Measurements from ENCODE around the gene GPATCH3.
"Not testable (repeated sequence)": the region's sequence is repeated elsewhere in the genome, so short reads cannot be mapped to it uniquely, and the experiment has no call there.

Gene GPATCH3

DNA sequence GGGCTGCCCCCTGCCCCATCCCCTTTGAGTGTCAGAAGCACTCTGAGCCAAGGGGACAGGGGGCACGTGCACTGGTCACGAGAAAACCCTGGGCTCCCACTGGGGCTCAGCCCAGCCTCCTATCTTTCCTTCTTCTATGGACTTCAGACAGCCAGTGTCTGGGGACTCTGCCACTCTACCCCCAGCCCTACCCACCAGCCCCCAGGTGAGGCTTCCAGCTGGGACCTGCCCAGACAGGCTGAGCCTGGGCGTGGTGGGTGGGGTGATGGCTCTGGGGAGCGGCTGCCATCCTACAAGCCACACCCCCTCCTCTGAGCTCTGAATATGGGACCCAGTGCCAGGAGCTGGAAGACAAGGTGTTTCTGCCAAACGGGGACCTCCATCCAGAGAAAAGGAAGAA is 45.4 kb downstream of the GPATCH3 start:
- no peak overlapping the region for H3K27ac ChIP-seq (ENCODE audit: low read depth, low read length)
- no peak overlapping the region for H3K9ac ChIP-seq (ENCODE audit: low read depth, low read length)
- no peak overlapping the region for H3K4me3 ChIP-seq (ENCODE audit: low read depth, low read length)
- peaks cover 13% of the 10 kb centered on the region; the same call in 1 of the 2 replicates for H3K4me1 ChIP-seq (ENCODE audit: control insufficient read depth, insufficient read depth, low read length)
- no peaks in the 10 kb centered on the region for H3K9me3 ChIP-seq (ENCODE audit: control insufficient read depth, insufficient read depth, low read length)
- H3K27me3 ChIP-seq (ENCODE audit: control insufficient read depth, insufficient read depth, low read length), result no peaks in the 10 kb centered on the region
- H3K36me3 ChIP-seq (ENCODE audit: control insufficient read depth, insufficient read depth, low read length), result peaks cover 43% of the 10 kb centered on the region

GRCh38 chr1:26853600-26853999 is 46.7 kb downstream of the GPATCH3 start:
- Histone ChIP-seq H3K9ac (ENCODE audit: low read depth, low read length) (no peak overlapping the region), H3K36me3 (ENCODE audit: control insufficient read depth, insufficient read depth, low read length) (peaks cover 56% of the 10 kb centered on the region), H3K4me3 (ENCODE audit: low read depth, low read length) (no peak overlapping the region), H3K9me3 (ENCODE audit: control insufficient read depth, insufficient read depth, low read length) (no peaks in the 10 kb centered on the region), H3K27me3 (ENCODE audit: control insufficient read depth, insufficient read depth, low read length) (no peaks in the 10 kb centered on the region), H3K27ac (ENCODE audit: low read depth, low read length) (no peak overlapping the region), H3K4me1 (ENCODE audit: control insufficient read depth, insufficient read depth, low read length) (peaks cover 13% of the 10 kb centered on the region; the same call in 1 of the 2 replicates)

DNA sequence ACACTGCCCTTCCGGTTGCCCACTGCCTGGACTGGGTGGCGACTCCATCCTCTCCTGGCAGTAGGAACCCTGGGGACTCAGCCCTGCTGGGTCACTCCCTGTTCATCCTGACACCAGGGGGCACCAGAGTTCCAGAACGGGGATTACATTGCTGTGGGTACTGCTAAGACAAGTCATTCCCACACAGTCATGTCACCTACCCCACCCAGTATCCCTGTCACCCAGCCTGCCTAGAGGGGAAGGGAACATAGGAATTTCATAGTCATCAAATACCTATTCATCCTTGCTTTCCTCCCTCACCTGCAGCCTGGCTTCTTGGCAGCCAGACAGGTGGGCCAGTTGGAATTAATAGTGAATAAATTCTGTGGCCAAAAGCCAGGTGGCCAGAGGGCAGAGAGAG is 47.1 kb downstream of the GPATCH3 start:
- Histone ChIP-seq H3K9me3 (ENCODE audit: control insufficient read depth, insufficient read depth, low read length) (no peaks in the 10 kb centered on the region), H3K27ac (ENCODE audit: low read depth, low read length) (no peak overlapping the region), H3K27me3 (ENCODE audit: control insufficient read depth, insufficient read depth, low read length) (no peaks in the 10 kb centered on the region), H3K4me3 (ENCODE audit: low read depth, low read length) (no peak overlapping the region), H3K36me3 (ENCODE audit: control insufficient read depth, insufficient read depth, low read length) (peaks cover 58% of the 10 kb centered on the region), H3K4me1 (ENCODE audit: control insufficient read depth, insufficient read depth, low read length) (peaks cover 13% of the 10 kb centered on the region; the same call in 1 of the 2 replicates), H3K9ac (ENCODE audit: low read depth, low read length) (no peak overlapping the region)

GRCh38 chr1:26852701-26853100 is 47.6 kb downstream of the GPATCH3 start:
- Histone ChIP-seq H3K4me3 (ENCODE audit: low read depth, low read length) (no peak overlapping the region), H3K9ac (ENCODE audit: low read depth, low read length) (no peak overlapping the region), H3K27me3 (ENCODE audit: control insufficient read depth, insufficient read depth, low read length) (no peaks in the 10 kb centered on the region), H3K36me3 (ENCODE audit: control insufficient read depth, insufficient read depth, low read length) (peaks cover 58% of the 10 kb centered on the region), H3K4me1 (ENCODE audit: control insufficient read depth, insufficient read depth, low read length) (peaks cover 13% of the 10 kb centered on the region; the same call in 1 of the 2 replicates), H3K27ac (ENCODE audit: low read depth, low read length) (no peak overlapping the region), H3K9me3 (ENCODE audit: control insufficient read depth, insufficient read depth, low read length) (no peaks in the 10 kb centered on the region)

DNA sequence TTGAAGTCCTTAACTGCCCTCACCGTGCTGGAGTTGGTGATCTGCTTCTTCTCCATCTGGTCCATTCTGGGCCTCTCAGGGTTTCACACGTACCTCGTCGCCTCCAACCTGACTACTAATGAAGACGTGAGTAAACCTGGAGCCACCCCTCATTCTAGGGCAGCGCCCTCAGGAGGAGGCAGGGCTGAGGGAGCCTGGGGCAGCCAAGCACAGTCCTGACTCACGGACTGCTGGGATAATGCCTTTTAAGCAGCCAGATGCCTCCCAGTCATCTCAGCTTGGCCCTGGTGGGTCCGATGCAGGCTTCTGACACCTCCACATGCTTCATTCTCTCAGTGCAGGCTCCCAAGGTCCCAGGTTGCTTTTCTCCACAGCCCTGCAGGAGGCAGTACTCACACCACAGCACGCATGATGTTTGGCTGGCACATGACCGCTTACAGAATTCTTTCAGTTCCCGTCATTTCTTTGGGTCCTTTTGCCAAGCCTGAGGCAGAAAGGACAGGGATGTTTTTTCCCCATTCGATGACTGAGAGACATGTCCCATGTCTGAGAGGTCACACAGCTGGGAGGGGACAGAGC is 49.1 kb downstream of the GPATCH3 start:
- H3K27me3 ChIP-seq (ENCODE audit: control insufficient read depth, insufficient read depth, low read length), result no peaks in the 10 kb centered on the region
- H3K27ac ChIP-seq (ENCODE audit: low read depth, low read length), result no peak overlapping the region
- peaks cover 62% of the 10 kb centered on the region for H3K36me3 ChIP-seq (ENCODE audit: control insufficient read depth, insufficient read depth, low read length)
- H3K4me1 ChIP-seq (ENCODE audit: control insufficient read depth, insufficient read depth, low read length), result 0 out of 2 replicates have a peak, but pooled peaks cover 6% of the 10 kb centered on the region
- H3K9me3 ChIP-seq (ENCODE audit: control insufficient read depth, insufficient read depth, low read length), result no peaks in the 10 kb centered on the region
- H3K4me3 ChIP-seq (ENCODE audit: low read depth, low read length), result no peak overlapping the region
- H3K9ac ChIP-seq (ENCODE audit: low read depth, low read length), result no peak overlapping the region

DNA sequence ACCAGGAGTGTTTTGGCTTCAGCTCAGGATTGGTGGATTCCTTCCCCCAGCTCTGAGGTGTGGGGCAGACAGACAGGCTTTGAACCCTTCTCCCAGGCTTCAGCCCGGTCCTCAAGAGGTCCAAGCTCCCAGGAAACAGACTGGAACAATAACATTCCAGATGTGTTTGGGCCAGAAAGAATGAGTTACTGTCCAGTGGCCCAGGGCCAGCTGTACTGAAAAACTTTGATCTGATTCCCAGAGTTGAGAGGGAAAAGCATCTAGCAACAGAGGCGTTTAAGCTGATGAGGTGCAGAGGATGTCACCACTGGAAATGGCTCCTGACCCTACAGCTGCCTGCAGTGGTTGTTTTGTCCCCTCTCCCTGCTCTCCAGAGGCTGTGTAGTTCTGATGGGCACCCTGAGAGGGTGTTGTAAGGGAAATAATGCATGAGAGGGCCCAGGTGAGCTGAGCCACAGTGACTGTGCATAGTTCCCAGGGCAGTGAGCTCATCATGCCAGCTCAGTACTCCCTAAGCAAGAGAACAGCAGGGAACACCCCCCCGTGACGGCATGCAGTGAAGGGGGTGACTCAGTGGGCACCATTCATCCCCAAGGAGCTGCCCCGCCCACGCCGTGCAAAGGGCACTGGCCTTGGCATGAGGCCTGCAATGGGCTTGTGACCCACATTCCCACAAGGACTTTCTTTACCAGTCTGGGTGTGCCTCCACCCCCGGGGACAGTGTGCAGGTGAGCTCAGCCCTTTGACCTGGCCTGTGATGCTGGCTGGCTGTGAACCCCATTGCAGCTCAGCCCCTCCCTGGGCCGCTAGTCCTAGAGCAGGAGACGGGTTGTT is 51.1 kb downstream of the GPATCH3 start:
- Histone ChIP-seq H3K4me1 (ENCODE audit: control insufficient read depth, insufficient read depth, low read length) (0 out of 2 replicates have a peak, but pooled peaks cover 6% of the 10 kb centered on the region), H3K27me3 (ENCODE audit: control insufficient read depth, insufficient read depth, low read length) (no peaks in the 10 kb centered on the region), H3K36me3 (ENCODE audit: control insufficient read depth, insufficient read depth, low read length) (peaks cover 58% of the 10 kb centered on the region), H3K9me3 (ENCODE audit: control insufficient read depth, insufficient read depth, low read length) (no peaks in the 10 kb centered on the region), H3K9ac (ENCODE audit: low read depth, low read length) (no peak overlapping the region), H3K4me3 (ENCODE audit: low read depth, low read length) (no peak overlapping the region), H3K27ac (ENCODE audit: low read depth, low read length) (no peak overlapping the region)

DNA sequence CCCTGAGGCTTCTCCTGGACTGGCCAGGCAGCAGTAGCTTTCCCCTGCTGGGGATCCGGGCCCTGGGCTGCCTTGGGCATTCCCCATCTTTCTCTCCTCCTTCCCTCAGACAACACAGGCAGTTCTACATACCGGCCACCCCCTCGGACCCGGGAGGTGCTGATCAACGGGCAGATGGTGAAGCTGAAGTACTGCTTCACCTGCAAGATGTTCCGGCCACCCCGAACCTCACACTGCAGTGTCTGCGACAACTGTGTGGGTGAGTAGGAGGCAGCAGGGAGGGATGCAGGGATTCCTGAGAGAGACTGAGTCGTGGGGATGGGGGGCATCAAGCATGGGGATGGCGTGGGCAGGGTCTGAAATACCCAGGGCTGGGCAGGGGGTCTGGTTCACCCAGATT is 51.8 kb downstream of the GPATCH3 start:
- no peak overlapping the region for H3K27ac ChIP-seq (ENCODE audit: low read depth, low read length)
- 0 out of 2 replicates have a peak, but pooled peaks cover 6% of the 10 kb centered on the region for H3K4me1 ChIP-seq (ENCODE audit: control insufficient read depth, insufficient read depth, low read length)
- H3K9ac ChIP-seq (ENCODE audit: low read depth, low read length), result no peak overlapping the region
- no peaks in the 10 kb centered on the region for H3K9me3 ChIP-seq (ENCODE audit: control insufficient read depth, insufficient read depth, low read length)
- H3K36me3 ChIP-seq (ENCODE audit: control insufficient read depth, insufficient read depth, low read length), result peaks cover 53% of the 10 kb centered on the region
- no peaks in the 10 kb centered on the region for H3K27me3 ChIP-seq (ENCODE audit: control insufficient read depth, insufficient read depth, low read length)
- H3K4me3 ChIP-seq (ENCODE audit: low read depth, low read length), result no peak overlapping the region

DNA sequence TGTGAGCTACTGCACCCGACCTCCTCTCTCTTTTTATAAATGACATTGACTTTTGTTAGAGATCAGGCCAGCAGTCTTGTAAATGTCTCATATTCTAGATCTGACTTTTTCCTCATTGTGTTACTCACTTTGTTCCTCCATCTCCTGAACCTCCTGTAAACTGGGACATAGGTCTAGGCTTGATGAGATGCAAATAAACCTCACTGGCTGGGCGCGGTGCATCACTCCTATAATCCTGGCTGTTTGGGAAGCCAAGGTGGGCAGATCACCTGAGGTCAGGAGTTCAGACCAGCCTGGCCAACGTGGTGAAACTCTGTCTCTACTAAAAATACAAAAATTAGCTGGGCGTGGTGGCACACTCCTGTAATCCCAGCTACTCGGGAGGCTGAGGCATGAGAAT is 52.4 kb downstream of the GPATCH3 start:
- H3K4me1 ChIP-seq (ENCODE audit: control insufficient read depth, insufficient read depth, low read length); H3K27ac ChIP-seq (ENCODE audit: low read depth, low read length); H3K9me3 ChIP-seq (ENCODE audit: control insufficient read depth, insufficient read depth, low read length); H3K27me3 ChIP-seq (ENCODE audit: control insufficient read depth, insufficient read depth, low read length); H3K9ac ChIP-seq (ENCODE audit: low read depth, low read length); H3K4me3 ChIP-seq (ENCODE audit: low read depth, low read length): not testable (repeated sequence)
- peaks cover 50% of the 10 kb centered on the region for H3K36me3 ChIP-seq (ENCODE audit: control insufficient read depth, insufficient read depth, low read length)

GRCh38 chr1:26844424-26845196 is 55.7 kb downstream of the GPATCH3 start:
- no peak overlapping the region for H3K4me3 ChIP-seq (ENCODE audit: low read depth, low read length)
- no peaks in the 10 kb centered on the region for H3K27me3 ChIP-seq (ENCODE audit: control insufficient read depth, insufficient read depth, low read length)
- H3K27ac ChIP-seq (ENCODE audit: low read depth, low read length), result no peak overlapping the region
- no peak overlapping the region for H3K9ac ChIP-seq (ENCODE audit: low read depth, low read length)
- no peaks in the 10 kb centered on the region for H3K4me1 ChIP-seq (ENCODE audit: control insufficient read depth, insufficient read depth, low read length)
- peaks cover 37% of the 10 kb centered on the region for H3K36me3 ChIP-seq (ENCODE audit: control insufficient read depth, insufficient read depth, low read length)
- H3K9me3 ChIP-seq (ENCODE audit: control insufficient read depth, insufficient read depth, low read length), result no peaks in the 10 kb centered on the region
